ENCODE data around the gene OCEL1.

Gene OCEL1

GRCh38 chr19:17200408-17201079 is 25.5 kb upstream of the OCEL1 start:
- Histone ChIP-seq H3K4me2 (ENCODE audit: low read length) (no peak overlapping the region), H3F3A (ENCODE audit: control insufficient read depth, insufficient read depth) (no peaks in the 10 kb centered on the region), H3K9me2 (replicated peaks; ENCODE audit: control insufficient read depth, low read length) (no peaks in the 10 kb centered on the region), H3K4me3 (ENCODE audit: low read length) (no peak overlapping the region), H4K20me1 (ENCODE audit: control insufficient read depth, insufficient read depth, low read depth, low read length) (no peaks in the 10 kb centered on the region), H3K4me1 (ENCODE audit: control insufficient read depth, low read length) (peaks cover 16% of the 10 kb centered on the region), H3K27me3 (ENCODE audit: control insufficient read depth, low read length) (no peaks in the 10 kb centered on the region), H3K9me3 (ENCODE audit: control insufficient read depth, insufficient read depth, low read length) (no peaks in the 10 kb centered on the region), H3K27ac (ENCODE audit: low read depth, low read length) (no peak overlapping the region), H3K79me2 (ENCODE audit: control insufficient read depth, low read length) (no peaks in the 10 kb centered on the region), H3K36me3 (ENCODE audit: control insufficient read depth, low read length) (peaks cover 74% of the 10 kb centered on the region)
- TF ChIP-seq CTCF (IDR thresholded peaks at IDR 0.05; ENCODE audit: low read depth, low read length, poor library complexity, severe bottlenecking) (no peak), EZH2phosphoT487 (IDR thresholded peaks at IDR 0.05; ENCODE audit: borderline replicate concordance, low read length) (no peak)

GRCh38 chr19:17202249-17202648 is 23.8 kb upstream of the OCEL1 start:
- no peaks in the 10 kb centered on the region for H3K9me2 ChIP-seq (replicated peaks; ENCODE audit: control insufficient read depth, low read length)
- H4K20me1 ChIP-seq (ENCODE audit: control insufficient read depth, insufficient read depth, low read depth, low read length) = no peaks in the 10 kb centered on the region
- H3K79me2 ChIP-seq (ENCODE audit: control insufficient read depth, low read length) = no peaks in the 10 kb centered on the region
- no peak overlapping the region for H3K4me3 ChIP-seq (ENCODE audit: low read length)
- H3F3A ChIP-seq (ENCODE audit: control insufficient read depth, insufficient read depth) = no peaks in the 10 kb centered on the region
- H3K27ac ChIP-seq (ENCODE audit: low read depth, low read length) = no peak overlapping the region
- no peaks in the 10 kb centered on the region for H3K9me3 ChIP-seq (ENCODE audit: control insufficient read depth, insufficient read depth, low read length)
- TF ChIP-seq EZH2phosphoT487 (IDR thresholded peaks at IDR 0.05; ENCODE audit: borderline replicate concordance, low read length) = no peak
- TF ChIP-seq CTCF (IDR thresholded peaks at IDR 0.05; ENCODE audit: low read depth, low read length, poor library complexity, severe bottlenecking) = no peak
- H3K4me1 ChIP-seq (ENCODE audit: control insufficient read depth, low read length) = peaks cover 16% of the 10 kb centered on the region
- H3K36me3 ChIP-seq (ENCODE audit: control insufficient read depth, low read length) = peaks cover 80% of the 10 kb centered on the region
- H3K27me3 ChIP-seq (ENCODE audit: control insufficient read depth, low read length) = no peaks in the 10 kb centered on the region
- no peak overlapping the region for H3K4me2 ChIP-seq (ENCODE audit: low read length)

- Histone ChIP-seq H3K9me2 (replicated peaks; ENCODE audit: control insufficient read depth, low read length) (no peaks in the 10 kb centered on the region), H4K20me1 (ENCODE audit: control insufficient read depth, insufficient read depth, low read depth, low read length) (no peaks in the 10 kb centered on the region), H3K27ac (ENCODE audit: low read depth, low read length) (no peak overlapping the region), H3K4me1 (ENCODE audit: control insufficient read depth, low read length) (peaks cover 18% of the 10 kb centered on the region), H3K4me2 (ENCODE audit: low read length) (no peak overlapping the region), H3K27me3 (ENCODE audit: control insufficient read depth, low read length) (no peaks in the 10 kb centered on the region), H3K36me3 (ENCODE audit: control insufficient read depth, low read length) (peaks cover 75% of the 10 kb centered on the region), H3K79me2 (ENCODE audit: control insufficient read depth, low read length) (no peaks in the 10 kb centered on the region), H3K4me3 (ENCODE audit: low read length) (no peak overlapping the region), H3K9me3 (ENCODE audit: control insufficient read depth, insufficient read depth, low read length) (no peaks in the 10 kb centered on the region), H3F3A (ENCODE audit: control insufficient read depth, insufficient read depth) (no peaks in the 10 kb centered on the region)
- TF ChIP-seq CTCF (IDR thresholded peaks at IDR 0.05; ENCODE audit: low read depth, low read length, poor library complexity, severe bottlenecking) (no peak), EZH2phosphoT487 (IDR thresholded peaks at IDR 0.05; ENCODE audit: borderline replicate concordance, low read length) (no peak)
Measured at GRCh38 chr19:17202713-17203112, 23.3 kb upstream of the OCEL1 start.

All from DOHH2 (cell line).